Stimulated activated memory B cell treated with anti-CD40 and anti-IgM and Interleukin-4, amounts not matched to agents 10 μg/mL and 1 μg/mL and 100 μg/mL, for 72 hours (primary cell): ENCODE measurements around the gene RNF213.
"Not testable (repeated sequence)": the region's sequence is repeated elsewhere in the genome, so short reads cannot be mapped to it uniquely, and the experiment has no call there.

ENCODE experiments used
- ATAC-seq: fragments of 150-1000 bp; cut with Tn5 transposase; 2 replicates; pipeline ENCODE4 v1.10.0; 2021
- H3K27ac Mint-ChIP-seq: one replicate; pipeline ENCODE4 v1.8.0; 2022; ENCODE audit warnings: mild to moderate bottlenecking, mixed read lengths
- H3K27me3 Mint-ChIP-seq: one replicate; pipeline ENCODE4 v1.8.0; 2022; ENCODE audit warnings: mixed read lengths
- H3K36me3 Mint-ChIP-seq: one replicate; pipeline ENCODE4 v1.8.0; 2022; ENCODE audit warnings: mixed read lengths
- H3K4me1 Mint-ChIP-seq: one replicate; pipeline ENCODE4 v1.8.0; 2022; ENCODE audit warnings: mixed read lengths
- H3K4me3 Mint-ChIP-seq: one replicate; pipeline ENCODE4 v1.8.0; 2022; ENCODE audit warnings: mild to moderate bottlenecking, moderate library complexity, mixed read lengths
- H3K9me3 Mint-ChIP-seq: one replicate; pipeline ENCODE4 v1.8.0; 2022; ENCODE audit warnings: mixed read lengths

The RNF213 gene

DNA sequence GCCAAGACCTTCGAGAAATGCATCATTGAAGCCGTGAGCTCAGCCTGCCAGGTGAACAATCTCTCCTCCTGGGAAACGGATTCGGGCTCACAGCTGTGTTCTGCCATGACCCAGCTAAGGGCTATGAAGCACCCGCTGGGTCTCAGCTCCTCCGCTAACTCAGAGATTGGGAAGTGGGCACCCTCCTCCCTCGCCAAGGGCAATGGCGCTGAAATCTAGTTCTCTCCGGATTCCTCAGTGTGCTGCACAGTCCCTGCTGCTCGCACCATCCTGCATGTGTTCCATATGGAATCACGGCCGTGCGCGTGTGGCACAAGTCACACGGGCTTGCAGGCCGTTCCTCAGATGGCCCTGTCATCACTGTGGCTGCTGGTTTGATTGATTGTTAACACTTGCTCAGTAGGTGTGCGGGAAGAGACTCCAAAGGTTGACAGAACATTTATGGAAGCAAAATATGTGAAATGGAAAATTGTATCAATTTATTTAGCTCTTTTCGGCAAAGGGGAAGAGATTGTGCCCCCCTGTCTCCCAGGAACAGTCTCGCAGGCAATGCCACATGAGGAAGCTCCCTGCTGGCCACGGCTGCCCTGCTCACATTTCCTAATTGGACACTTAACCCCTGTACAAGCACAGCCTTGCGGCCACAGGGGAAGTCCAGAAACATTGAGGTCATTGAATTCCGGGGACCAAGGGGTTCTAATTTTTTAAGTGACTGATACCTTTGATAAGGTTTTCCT, 58.8 kb downstream of the RNF213 start:
- H3K9me3 Mint-ChIP-seq, result peaks cover 5% of the 10 kb centered on the region
- H3K4me1 Mint-ChIP-seq, result no peaks in the 10 kb centered on the region
- no peak overlapping the region for H3K4me3 Mint-ChIP-seq
- H3K27me3 Mint-ChIP-seq, result no peaks in the 10 kb centered on the region
- no peak for ATAC-seq
- no peak overlapping the region for H3K27ac Mint-ChIP-seq
- H3K36me3 Mint-ChIP-seq, result peaks cover 89% of the 10 kb centered on the region

DNA sequence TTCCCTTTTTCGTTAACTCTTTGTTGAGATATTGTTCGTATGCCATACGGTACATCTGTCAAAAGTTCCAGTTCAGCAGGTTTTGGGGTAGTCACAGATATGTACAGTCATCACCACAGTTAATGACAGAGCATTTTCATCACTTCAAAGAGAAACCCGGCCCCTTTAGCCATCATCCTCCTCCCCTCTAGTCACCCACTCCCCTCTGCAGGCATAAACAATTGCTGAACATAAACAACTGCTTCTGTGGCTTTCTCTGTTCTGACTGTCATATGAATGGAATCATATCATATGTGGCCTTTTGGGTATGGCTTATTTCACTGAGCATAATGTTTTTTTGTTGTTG, 59.3 kb downstream of the RNF213 start:
- Mint-ChIP-seq H3K4me3 (no peak overlapping the region), H3K36me3 (peaks cover 94% of the 10 kb centered on the region), H3K27me3 (no peaks in the 10 kb centered on the region), H3K4me1 (no peaks in the 10 kb centered on the region), H3K27ac (no peak overlapping the region), H3K9me3 (peaks cover 5% of the 10 kb centered on the region)
- ATAC-seq, result no peak

DNA sequence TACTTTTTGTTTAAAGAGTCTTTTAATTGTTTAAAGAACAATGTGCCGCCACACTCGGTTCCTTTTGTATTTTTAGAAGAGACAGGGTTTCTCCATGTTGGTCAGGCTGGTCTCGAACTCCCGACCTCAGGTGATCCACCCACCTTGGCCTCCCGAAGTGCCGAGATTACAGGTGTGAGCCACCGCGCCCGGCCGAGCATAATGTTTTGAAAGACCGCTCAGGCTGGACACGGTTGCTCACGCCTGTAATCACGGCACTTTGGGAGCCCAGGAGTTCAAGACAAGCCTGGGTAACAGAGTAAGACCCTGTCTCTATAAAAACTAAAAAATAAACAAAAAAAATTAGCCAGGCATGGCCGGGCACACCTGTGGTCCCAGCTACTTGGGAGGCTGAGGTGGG, 59.8 kb downstream of the RNF213 start:
- Mint-ChIP-seq H3K4me3 (no peak overlapping the region), H3K27me3 (no peaks in the 10 kb centered on the region), H3K27ac (no peak overlapping the region), H3K9me3 (peaks cover 4% of the 10 kb centered on the region), H3K36me3 (peaks cover 96% of the 10 kb centered on the region), H3K4me1 (no peaks in the 10 kb centered on the region)
- no peak for ATAC-seq

DNA sequence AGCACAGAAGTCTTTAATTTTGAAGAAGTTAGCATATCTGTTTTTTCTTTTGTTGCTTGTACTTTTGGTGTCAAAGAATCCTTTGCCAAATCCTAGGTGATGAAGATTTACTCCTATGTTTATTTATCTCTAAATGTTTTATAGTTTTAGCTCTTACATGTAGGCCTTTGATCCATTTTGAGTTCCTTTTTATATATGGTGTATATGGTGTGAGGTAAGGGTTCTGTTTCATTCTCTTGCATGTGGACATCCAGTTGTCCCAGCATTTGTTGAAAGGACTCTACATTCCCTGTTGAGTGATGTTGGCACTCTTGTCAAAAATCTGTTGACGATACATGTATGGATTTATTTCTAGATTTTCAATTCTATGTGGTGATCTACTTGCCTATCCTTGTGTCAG, 62.2 kb downstream of the RNF213 start:
- no peaks in the 10 kb centered on the region for H3K4me1 Mint-ChIP-seq
- H3K36me3 Mint-ChIP-seq, result peaks cover 93% of the 10 kb centered on the region
- H3K27ac Mint-ChIP-seq, result peak overlapping the region; percentile 3
- H3K27me3 Mint-ChIP-seq, result no peaks in the 10 kb centered on the region
- no peak overlapping the region for H3K4me3 Mint-ChIP-seq
- no peak for ATAC-seq
- no peaks in the 10 kb centered on the region for H3K9me3 Mint-ChIP-seq

DNA sequence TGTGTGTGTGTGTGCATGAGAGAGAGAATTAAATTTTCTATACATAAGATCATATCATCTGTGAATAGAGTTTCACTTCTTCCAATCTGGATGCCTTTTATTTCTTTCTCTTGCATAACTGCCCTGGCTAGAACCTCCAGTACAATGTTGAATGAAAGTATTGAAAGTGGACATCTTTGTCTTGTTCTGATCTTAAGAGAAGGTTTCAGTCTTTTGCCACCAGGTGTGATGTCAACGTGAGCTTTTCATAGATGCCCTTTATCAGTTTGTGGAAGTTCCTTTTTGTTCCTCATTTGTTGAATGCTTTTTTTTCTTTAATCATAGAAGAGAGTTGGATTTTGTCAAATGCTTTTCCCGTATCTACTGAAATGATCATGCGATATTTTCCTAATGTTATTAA, 63.3 kb downstream of the RNF213 start:
- Mint-ChIP-seq H3K4me3 (no peak overlapping the region), H3K27ac (no peak overlapping the region), H3K27me3 (no peaks in the 10 kb centered on the region)

DNA sequence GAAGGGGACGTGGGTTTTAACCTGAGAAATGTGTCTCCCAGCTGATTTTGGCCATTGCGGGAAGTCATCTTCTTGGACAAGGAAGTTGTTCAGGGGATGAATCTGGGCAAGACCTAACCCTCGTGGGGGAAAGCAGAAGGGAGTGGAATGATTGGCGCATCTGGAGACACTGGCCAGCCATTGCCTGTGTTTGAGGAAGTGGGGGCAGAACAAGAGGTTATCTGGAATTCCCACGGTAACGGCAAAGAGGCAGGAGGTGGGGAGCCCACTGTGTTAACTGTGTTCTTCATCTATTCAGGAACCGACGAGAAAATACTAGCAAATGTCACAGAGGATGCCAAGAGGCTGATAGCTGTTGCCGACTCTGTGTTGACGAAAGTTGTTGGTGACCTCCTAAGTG, 66.9 kb downstream of the RNF213 start:
- H3K27ac Mint-ChIP-seq, result no peak overlapping the region
- no peaks in the 10 kb centered on the region for H3K4me1 Mint-ChIP-seq
- peaks cover 97% of the 10 kb centered on the region for H3K36me3 Mint-ChIP-seq
- H3K4me3 Mint-ChIP-seq, result no peak overlapping the region
- no peaks in the 10 kb centered on the region for H3K27me3 Mint-ChIP-seq
- H3K9me3 Mint-ChIP-seq, result no peaks in the 10 kb centered on the region
- ATAC-seq, result no peak

More for the DNA sequence above, 63.3 kb downstream of the RNF213 start:
- H3K9me3 Mint-ChIP-seq, result no peaks in the 10 kb centered on the region
- no peak for ATAC-seq
- peaks cover 94% of the 10 kb centered on the region for H3K36me3 Mint-ChIP-seq
- H3K4me1 Mint-ChIP-seq, result no peaks in the 10 kb centered on the region

DNA sequence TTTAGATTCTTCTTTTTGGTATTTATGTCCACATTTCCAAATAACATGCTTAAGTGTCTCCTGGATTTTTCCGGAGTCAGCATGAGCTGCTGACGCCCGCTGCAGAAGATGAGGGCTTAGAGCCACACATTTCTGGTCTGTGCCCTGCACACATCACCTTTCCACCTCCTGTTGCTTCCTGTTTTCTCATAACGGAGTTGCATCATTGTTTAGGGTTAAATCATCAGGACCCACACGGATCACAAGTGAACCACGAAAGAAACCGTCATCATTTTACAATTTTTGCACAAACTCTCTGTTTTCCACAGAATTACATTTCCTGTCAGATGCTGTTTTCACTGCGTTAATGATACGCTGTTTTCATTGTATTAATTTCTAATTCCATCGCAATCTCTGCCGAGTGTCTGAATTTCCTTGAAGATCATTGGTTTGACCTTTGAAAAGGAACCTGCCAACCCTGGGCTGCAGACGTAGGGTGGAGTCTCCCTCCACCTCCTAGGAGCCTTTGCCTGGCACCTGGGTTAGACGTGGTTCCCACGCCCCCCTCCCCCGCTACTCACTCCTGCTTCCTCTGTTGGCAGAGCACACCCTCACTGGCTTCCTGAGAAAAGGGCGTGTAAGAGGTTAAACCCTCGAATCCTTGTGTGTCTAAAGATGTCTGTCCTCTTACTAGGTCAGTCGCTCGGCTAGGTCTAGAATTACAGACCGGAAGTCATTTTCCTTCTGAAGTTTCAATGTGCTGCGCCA, 68.2 kb downstream of the RNF213 start:
- no peak for ATAC-seq
- peaks cover 88% of the 10 kb centered on the region for H3K36me3 Mint-ChIP-seq
- no peaks in the 10 kb centered on the region for H3K9me3 Mint-ChIP-seq
- H3K27me3 Mint-ChIP-seq, result no peaks in the 10 kb centered on the region
- no peak overlapping the region for H3K27ac Mint-ChIP-seq
- H3K4me3 Mint-ChIP-seq, result no peak overlapping the region
- no peaks in the 10 kb centered on the region for H3K4me1 Mint-ChIP-seq

DNA sequence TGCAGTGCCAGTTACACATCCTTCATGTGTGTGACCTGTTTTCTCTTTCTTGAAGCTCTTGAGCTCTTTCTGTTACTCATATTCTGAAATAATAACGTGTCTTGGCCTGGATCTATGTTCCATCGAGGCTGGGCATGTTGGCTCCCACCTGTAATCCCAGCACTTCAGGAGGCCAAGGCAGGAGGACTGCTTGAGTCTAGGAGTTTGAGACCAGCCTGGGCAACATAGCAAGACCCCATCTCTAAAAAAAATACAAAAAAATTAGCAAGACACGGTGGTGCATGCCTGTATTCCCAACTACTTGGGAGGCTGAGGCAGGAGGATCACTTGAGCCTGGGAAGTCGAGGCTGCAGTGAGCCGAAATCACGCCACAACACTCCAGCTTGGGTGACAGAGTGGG, 68.8 kb downstream of the RNF213 start:
- not testable (repeated sequence) for H3K27me3 Mint-ChIP-seq, H3K4me3 Mint-ChIP-seq, H3K4me1 Mint-ChIP-seq, H3K9me3 Mint-ChIP-seq, ATAC-seq, H3K27ac Mint-ChIP-seq
- H3K36me3 Mint-ChIP-seq, result peaks cover 81% of the 10 kb centered on the region

DNA sequence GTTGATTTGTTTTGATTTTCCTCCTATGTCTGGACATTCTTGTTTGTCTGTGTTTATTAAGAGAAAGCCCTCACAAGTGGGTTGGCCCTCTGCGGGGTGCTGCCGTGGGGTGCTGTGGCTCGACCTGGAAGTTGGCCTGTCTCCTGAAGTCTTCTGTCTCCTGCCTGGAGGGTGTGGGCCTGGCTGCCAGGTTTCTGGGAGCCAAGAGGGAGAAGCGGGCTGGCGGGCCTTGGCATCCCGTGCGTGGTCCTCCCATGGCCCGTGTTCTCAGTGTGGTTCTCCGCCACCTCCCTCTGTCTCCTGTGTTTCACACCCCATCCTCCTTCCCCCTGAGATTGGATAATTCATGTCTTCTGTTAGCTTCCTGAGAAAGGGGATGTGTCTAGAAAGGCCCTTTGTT, 69.6 kb downstream of the RNF213 start:
- H3K27me3 Mint-ChIP-seq, result no peaks in the 10 kb centered on the region
- H3K27ac Mint-ChIP-seq, result no peak overlapping the region
- no peaks in the 10 kb centered on the region for H3K9me3 Mint-ChIP-seq
- ATAC-seq, result no peak
- H3K4me1 Mint-ChIP-seq, result no peaks in the 10 kb centered on the region
- H3K4me3 Mint-ChIP-seq, result no peak overlapping the region
- H3K36me3 Mint-ChIP-seq, result peaks cover 77% of the 10 kb centered on the region

DNA sequence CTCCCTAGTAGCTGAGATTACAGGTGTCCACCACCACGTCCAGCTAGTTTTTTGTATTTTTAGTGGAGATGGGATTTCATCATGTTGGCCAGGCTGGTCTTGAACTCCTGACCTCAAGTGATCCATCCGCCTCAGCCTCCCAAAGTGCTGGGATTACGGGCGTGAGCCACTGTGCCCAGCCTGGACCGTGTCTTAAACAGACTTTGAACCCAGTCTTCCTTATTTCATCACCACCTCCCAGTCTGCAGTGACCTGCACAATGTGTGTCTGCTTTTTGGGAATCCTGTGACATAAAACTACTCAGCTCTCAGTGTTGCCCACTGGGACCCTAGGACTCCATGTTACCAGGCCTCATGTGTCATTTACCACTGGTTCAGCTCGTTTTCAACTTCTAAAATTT, 70.3 kb downstream of the RNF213 start:
- not testable (repeated sequence) for H3K27me3 Mint-ChIP-seq, H3K4me3 Mint-ChIP-seq, H3K4me1 Mint-ChIP-seq, H3K9me3 Mint-ChIP-seq, ATAC-seq
- Mint-ChIP-seq H3K27ac (peak overlapping the region; percentile 30), H3K36me3 (peaks cover 75% of the 10 kb centered on the region)

DNA sequence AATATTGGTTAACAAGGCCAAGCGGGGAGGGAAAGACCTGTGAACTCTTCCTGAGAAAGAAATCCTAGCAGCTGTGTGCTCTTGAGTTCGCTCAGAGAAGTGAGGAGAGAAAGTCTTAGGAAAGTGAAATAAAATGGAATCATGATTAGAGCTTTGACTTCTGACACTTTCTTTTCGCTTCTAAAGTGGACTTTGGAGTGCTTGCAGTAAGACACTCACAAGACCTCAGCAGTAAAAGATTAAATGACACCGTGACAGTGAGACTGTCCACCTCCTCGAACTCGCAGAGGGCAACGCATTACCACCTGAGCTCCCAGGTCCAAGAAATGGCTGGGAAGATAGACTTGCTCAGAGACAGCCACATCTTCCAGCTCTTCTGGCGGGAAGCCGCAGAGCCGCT, 71.2 kb downstream of the RNF213 start:
- no peak overlapping the region for H3K4me3 Mint-ChIP-seq
- peak overlapping the region; percentile 30 for H3K27ac Mint-ChIP-seq
- H3K36me3 Mint-ChIP-seq, result peaks cover 68% of the 10 kb centered on the region
- no peaks in the 10 kb centered on the region for H3K4me1 Mint-ChIP-seq
- ATAC-seq, result no peak
- H3K9me3 Mint-ChIP-seq, result no peaks in the 10 kb centered on the region
- H3K27me3 Mint-ChIP-seq, result no peaks in the 10 kb centered on the region

DNA sequence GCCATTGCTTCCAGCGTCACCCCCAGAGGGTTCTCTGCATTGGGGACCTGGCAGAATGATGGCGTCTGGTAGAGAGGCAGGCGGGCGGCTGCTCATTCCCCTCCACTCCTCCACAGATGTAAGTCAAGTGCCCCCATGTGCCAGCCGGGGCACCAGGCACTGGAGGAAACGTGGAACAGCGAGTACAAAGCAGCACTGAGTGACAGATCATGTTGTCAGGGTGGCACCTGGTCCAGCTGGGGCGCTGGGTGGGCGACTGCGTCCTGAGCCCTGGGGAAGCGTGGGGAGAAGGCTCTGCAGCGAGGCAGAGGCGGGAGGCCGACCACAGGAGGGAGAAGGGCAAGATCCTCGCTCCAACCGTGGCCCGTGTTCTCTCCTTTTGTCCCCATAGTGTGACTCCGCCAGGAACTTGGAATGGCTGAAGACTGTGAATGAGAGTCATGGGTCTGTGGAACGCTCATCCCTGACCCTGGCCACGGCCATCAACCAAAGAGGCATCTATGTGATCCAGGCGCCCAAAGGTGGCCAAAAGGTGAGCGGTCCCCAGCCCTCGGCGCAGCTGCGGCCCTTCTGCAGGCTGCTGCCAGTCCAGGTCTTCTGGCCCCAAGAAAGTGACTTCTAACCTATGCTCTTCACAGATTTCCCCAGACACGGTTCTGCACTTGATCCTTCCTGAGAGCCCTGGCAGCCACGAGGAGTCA, 76.7 kb downstream of the RNF213 start:
- Mint-ChIP-seq H3K36me3 (peaks cover 46% of the 10 kb centered on the region), H3K27me3 (no peaks in the 10 kb centered on the region), H3K4me3 (no peak overlapping the region), H3K27ac (no peak overlapping the region), H3K9me3 (no peaks in the 10 kb centered on the region), H3K4me1 (no peaks in the 10 kb centered on the region)
- ATAC-seq, result no peak

DNA sequence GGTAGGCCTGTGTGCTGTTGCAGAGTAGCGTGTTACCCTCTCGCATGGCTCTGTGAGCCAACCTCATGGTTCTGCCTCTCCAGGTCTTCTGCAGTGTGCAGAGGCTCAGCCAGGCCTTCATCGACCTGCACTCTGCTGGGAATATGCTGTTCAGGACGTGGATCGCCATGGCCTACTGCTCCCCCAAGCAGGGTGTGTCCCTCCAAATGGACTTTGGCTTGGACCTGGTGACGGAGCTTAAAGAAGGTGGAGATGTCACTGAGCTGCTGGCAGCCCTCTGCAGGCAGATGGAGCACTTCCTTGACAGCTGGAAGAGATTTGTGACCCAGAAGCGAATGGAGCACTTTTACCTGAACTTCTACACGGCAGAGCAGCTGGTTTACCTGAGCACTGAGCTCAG, 78.5 kb downstream of the RNF213 start:
- ATAC-seq, result no peak
- Mint-ChIP-seq H3K4me3 (no peak overlapping the region), H3K27me3 (no peaks in the 10 kb centered on the region), H3K4me1 (no peaks in the 10 kb centered on the region), H3K9me3 (no peaks in the 10 kb centered on the region), H3K27ac (no peak overlapping the region), H3K36me3 (peaks cover 53% of the 10 kb centered on the region)

DNA sequence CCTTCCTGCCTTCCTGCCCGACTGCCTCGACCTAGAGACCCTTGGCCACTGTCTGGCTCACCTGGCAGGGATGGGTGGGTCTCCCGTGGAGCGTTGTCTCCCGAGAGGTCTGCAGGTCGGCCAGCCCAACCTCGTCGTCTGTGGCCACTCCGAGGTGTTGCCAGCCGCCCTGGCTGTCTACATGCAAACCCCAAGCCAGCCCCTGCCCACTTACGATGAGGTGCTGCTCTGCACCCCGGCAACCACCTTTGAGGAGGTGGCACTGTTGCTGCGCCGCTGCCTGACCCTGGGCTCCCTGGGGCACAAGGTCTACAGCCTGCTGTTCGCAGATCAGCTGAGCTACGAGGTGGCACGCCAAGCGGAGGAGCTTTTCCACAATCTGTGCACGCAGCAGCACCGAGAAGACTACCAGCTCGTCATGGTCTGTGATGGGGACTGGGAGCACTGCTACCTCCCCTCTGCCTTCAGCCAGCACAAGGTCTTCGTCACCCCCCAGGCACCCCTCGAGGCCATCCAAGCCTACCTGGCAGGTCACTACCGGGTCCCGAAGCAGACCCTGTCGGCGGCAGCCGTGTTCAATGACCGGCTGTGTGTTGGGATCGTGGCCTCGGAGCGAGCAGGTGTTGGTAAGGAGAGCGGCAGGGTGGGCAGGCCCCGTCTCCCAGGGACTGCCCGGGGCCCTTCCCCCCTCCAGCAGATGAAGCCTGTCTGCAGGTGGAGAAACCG, 79.2 kb downstream of the RNF213 start:
- no peaks in the 10 kb centered on the region for H3K4me1 Mint-ChIP-seq
- H3K9me3 Mint-ChIP-seq, result no peaks in the 10 kb centered on the region
- peaks cover 61% of the 10 kb centered on the region for H3K36me3 Mint-ChIP-seq
- H3K27me3 Mint-ChIP-seq, result no peaks in the 10 kb centered on the region
- ATAC-seq, result no peak
- H3K4me3 Mint-ChIP-seq, result no peak overlapping the region
- no peak overlapping the region for H3K27ac Mint-ChIP-seq

DNA sequence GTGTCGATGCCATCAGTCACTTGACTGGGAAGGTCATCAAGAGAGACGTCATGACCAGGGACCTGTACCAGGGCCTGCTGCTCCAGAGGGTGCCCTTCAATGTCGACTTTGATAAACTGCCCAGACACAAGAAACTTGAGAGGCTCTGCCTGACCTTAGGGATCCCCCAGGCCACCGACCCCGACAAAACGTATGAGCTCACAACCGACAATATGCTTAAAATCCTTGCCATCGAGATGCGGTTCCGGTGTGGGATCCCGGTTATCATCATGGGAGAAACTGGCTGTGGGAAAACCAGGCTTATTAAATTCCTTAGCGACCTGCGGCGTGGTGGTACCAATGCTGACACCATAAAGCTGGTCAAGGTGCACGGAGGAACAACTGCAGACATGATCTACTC, 84.7 kb downstream of the RNF213 start:
- no peak overlapping the region for H3K27ac Mint-ChIP-seq
- peaks cover 12% of the 10 kb centered on the region for H3K4me1 Mint-ChIP-seq
- no peaks in the 10 kb centered on the region for H3K9me3 Mint-ChIP-seq
- no peak overlapping the region for H3K4me3 Mint-ChIP-seq
- peaks cover 80% of the 10 kb centered on the region for H3K36me3 Mint-ChIP-seq
- no peak for ATAC-seq
- no peaks in the 10 kb centered on the region for H3K27me3 Mint-ChIP-seq
